A549 treated with GW870086 at 1 μM for 4 hours (cell line): Measurements from ENCODE around the gene RBM19. TPM values are rescaled to one million over a fixed set of nuclear protein-coding genes. Genes with fewer than 3 reads are reported as not detected.

ENCODE experiments used
- total RNA-seq: library from RNA; stranded (reverse); fragments of 200-300 nt; extraction: Qiagen RNA extraction; gene quantifications from 5 replicates; pipeline ENCODE4 v1.2.3, GENCODE V29; 2022; ENCODE audit warnings: low read depth

RBM19 gene, protein sequence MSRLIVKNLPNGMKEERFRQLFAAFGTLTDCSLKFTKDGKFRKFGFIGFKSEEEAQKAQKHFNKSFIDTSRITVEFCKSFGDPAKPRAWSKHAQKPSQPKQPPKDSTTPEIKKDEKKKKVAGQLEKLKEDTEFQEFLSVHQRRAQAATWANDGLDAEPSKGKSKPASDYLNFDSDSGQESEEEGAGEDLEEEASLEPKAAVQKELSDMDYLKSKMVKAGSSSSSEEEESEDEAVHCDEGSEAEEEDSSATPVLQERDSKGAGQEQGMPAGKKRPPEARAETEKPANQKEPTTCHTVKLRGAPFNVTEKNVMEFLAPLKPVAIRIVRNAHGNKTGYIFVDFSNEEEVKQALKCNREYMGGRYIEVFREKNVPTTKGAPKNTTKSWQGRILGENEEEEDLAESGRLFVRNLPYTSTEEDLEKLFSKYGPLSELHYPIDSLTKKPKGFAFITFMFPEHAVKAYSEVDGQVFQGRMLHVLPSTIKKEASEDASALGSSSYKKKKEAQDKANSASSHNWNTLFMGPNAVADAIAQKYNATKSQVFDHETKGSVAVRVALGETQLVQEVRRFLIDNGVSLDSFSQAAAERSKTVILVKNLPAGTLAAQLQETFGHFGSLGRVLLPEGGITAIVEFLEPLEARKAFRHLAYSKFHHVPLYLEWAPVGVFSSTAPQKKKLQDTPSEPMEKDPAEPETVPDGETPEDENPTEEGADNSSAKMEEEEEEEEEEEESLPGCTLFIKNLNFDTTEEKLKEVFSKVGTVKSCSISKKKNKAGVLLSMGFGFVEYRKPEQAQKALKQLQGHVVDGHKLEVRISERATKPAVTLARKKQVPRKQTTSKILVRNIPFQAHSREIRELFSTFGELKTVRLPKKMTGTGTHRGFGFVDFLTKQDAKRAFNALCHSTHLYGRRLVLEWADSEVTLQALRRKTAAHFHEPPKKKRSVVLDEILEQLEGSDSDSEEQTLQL
- 15.6 to 18.6 TPM (median 18.1 TPM) in 5 replicates for total RNA-seq

DNA sequence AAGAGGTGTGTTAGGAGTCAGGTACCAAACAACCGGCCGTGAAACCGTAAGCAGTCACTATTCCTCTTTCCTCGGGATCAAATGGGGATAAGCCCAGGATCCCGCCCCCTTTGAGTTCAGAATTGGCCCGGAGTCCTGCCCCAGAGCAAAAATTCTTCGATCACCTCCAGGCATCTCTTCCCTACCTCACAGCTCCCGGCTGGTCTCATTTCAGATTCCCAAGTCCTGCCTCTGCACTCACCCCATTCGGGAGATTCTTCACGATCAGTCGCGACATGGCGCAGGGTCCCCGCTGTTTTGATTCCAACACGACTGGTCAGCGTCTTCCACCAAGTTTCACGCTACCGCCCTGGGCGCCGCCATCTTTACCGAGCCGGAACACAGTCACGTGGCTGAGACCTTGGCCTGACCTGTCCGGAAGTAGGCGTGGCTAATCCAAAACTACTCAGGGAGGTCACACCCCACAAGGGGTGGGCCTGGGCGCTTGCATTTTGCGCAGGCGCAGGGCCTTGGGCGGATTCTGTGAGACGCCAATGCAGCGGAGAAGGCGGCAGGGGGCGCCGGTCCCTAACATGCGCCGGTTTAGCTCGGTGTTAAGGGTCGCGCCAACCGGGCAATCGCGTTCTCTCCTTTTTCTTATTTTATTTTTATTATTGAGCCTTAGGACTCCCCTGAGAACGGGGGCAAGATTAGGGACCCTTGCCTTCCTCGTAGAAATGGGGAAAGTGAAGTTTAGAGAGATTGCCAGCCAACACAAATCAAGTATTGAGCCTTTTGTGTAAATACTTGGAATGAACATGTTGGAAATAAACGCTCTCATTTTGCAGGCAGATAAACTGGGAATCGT lies at the start of gene RBM19:
RBM19 (minus strand) TSS at position 375 of the 847 bp plus-strand sequence; CDS start at position 277, 98 bp downstream.

